Neural cell (in vitro differentiated cells): ENCODE measurements around the gene KIF12.

Experiments
- EP300 ChIP-seq: fragments of 450-650 bp; conservative IDR thresholded peaks from 2 replicates; pipeline ENCODE4 v1.6.1; 2014; ENCODE audit warnings: antibody characterized with exemption, mild to moderate bottlenecking, moderate library complexity; ENCODE audit not compliant: poor library complexity, severe bottlenecking
- EZH2 ChIP-seq: fragments of 200-600, 300-800 bp; shearing (Covaris generic), sonication (generic); IDR thresholded peaks from 2 replicates; pipeline ENCODE4 v1.6.1; 2014; ENCODE audit warnings: antibody characterized with exemption, low read length, borderline replicate concordance, mild to moderate bottlenecking; ENCODE audit not compliant: insufficient read depth, poor library complexity, severe bottlenecking
- MXI1 ChIP-seq: fragments of 450-650 bp; conservative IDR thresholded peaks from 2 replicates; pipeline ENCODE4 v1.6.1; 2014; ENCODE audit warnings: antibody characterized with exemption, mild to moderate bottlenecking; ENCODE audit not compliant: poor library complexity, severe bottlenecking
- POLR2AphosphoS5 ChIP-seq: IDR thresholded peaks from 2 replicates; pipeline ENCODE4 v1.6.1; 2012
- RAD21 ChIP-seq: fragments of 450-650 bp; conservative IDR thresholded peaks from 2 replicates; pipeline ENCODE4 v1.6.1; 2014; ENCODE audit warnings: antibody characterized with exemption, mild to moderate bottlenecking, moderate library complexity
- TF ChIP-seq, protein P1 (sequence below): fragments of 450-650 bp; IDR thresholded peaks from 2 replicates; pipeline ENCODE4 v1.5.1; 2014; ENCODE audit warnings: antibody characterized with exemption, mild to moderate bottlenecking, moderate library complexity; ENCODE audit not compliant: poor library complexity, severe bottlenecking
- TF ChIP-seq, protein P2 (sequence below): IDR thresholded peaks from 2 replicates; pipeline ENCODE4 v1.6.1; 2012; ENCODE audit warnings: borderline replicate concordance

DNA sequence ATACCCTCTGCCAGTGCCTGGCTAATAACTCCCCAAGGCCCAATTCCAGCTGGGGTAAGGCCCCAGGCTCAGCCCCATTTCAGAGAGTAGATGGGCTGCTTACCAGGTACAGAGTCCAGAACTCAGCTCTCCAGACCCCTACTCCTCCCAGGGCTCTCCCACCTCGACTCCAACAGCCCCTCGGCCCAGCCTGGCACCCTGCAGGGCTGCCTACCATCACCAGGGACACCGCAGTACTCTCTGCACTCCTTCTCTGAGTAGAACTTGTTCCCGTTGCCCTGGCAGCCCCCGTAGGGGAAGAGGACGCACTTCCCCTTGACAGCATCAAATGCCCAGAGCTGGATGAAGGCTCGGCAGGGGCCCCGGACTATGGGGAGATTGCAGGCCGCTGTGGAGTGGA lies 38.4 kb downstream of the KIF12 start:
- TF ChIP-seq, protein P1, sequence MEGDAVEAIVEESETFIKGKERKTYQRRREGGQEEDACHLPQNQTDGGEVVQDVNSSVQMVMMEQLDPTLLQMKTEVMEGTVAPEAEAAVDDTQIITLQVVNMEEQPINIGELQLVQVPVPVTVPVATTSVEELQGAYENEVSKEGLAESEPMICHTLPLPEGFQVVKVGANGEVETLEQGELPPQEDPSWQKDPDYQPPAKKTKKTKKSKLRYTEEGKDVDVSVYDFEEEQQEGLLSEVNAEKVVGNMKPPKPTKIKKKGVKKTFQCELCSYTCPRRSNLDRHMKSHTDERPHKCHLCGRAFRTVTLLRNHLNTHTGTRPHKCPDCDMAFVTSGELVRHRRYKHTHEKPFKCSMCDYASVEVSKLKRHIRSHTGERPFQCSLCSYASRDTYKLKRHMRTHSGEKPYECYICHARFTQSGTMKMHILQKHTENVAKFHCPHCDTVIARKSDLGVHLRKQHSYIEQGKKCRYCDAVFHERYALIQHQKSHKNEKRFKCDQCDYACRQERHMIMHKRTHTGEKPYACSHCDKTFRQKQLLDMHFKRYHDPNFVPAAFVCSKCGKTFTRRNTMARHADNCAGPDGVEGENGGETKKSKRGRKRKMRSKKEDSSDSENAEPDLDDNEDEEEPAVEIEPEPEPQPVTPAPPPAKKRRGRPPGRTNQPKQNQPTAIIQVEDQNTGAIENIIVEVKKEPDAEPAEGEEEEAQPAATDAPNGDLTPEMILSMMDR, result no peak
- no peak for TF ChIP-seq POLR2AphosphoS5
- TF ChIP-seq RAD21, result no peak
- no peak for TF ChIP-seq EZH2
- no peak for TF ChIP-seq EP300
- TF ChIP-seq, protein P2, sequence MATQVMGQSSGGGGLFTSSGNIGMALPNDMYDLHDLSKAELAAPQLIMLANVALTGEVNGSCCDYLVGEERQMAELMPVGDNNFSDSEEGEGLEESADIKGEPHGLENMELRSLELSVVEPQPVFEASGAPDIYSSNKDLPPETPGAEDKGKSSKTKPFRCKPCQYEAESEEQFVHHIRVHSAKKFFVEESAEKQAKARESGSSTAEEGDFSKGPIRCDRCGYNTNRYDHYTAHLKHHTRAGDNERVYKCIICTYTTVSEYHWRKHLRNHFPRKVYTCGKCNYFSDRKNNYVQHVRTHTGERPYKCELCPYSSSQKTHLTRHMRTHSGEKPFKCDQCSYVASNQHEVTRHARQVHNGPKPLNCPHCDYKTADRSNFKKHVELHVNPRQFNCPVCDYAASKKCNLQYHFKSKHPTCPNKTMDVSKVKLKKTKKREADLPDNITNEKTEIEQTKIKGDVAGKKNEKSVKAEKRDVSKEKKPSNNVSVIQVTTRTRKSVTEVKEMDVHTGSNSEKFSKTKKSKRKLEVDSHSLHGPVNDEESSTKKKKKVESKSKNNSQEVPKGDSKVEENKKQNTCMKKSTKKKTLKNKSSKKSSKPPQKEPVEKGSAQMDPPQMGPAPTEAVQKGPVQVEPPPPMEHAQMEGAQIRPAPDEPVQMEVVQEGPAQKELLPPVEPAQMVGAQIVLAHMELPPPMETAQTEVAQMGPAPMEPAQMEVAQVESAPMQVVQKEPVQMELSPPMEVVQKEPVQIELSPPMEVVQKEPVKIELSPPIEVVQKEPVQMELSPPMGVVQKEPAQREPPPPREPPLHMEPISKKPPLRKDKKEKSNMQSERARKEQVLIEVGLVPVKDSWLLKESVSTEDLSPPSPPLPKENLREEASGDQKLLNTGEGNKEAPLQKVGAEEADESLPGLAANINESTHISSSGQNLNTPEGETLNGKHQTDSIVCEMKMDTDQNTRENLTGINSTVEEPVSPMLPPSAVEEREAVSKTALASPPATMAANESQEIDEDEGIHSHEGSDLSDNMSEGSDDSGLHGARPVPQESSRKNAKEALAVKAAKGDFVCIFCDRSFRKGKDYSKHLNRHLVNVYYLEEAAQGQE, result no peak
- TF ChIP-seq MXI1, result no peak
